ENCODE measurements around the gene SLC35F3.

The SLC35F3 gene

DNA sequence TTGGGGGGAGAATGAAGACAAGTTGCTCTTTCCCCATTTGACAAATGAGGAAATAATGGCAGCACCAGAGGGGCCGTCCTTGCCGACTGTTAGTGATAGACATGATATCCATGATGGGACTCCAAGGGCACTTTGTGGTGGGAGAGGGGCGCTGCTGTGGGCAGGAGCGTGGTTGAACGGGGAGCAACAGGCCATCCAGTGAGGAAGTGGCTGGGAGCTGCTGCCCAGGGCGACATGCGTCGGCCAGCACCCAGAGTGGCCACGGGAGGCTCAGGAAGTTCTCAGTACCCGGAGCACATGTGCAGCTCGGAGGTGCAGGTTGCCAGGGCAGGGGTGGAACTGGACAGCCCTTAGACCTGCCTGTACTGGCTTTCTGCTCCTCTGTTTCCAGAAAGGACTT lies 71.0 kb downstream of the SLC35F3 start:
- no peak for DNase-seq

DNA sequence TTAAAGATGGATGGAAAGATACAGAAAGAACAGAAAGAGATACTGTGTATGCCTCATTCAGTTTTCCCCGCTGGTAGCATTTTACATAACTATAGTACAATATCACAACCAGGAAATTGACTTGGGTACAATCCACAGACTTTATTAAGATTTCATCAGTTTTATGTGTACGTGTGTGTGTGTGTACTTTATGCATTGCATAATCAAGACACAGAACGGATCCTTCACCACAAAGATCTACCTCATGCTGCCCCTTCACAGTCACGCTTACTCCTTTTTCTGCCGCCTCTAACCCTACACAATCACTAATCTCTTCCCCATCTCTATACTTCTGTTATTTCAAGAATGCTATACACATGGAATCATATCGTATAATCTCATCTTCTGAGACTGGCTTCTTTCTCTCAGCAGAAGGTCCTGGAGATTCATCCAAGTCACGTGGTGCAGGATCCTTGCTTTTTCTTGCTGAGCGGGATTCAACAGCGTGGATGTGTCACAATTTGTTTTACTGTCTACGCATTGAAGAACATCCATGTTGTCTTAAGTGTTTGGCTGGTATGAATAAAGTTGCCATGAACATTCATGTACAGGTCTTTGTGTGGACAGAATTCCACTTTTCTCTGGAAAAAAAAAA lies 76.7 kb downstream of the SLC35F3 start:
- no peak for DNase-seq

DNA sequence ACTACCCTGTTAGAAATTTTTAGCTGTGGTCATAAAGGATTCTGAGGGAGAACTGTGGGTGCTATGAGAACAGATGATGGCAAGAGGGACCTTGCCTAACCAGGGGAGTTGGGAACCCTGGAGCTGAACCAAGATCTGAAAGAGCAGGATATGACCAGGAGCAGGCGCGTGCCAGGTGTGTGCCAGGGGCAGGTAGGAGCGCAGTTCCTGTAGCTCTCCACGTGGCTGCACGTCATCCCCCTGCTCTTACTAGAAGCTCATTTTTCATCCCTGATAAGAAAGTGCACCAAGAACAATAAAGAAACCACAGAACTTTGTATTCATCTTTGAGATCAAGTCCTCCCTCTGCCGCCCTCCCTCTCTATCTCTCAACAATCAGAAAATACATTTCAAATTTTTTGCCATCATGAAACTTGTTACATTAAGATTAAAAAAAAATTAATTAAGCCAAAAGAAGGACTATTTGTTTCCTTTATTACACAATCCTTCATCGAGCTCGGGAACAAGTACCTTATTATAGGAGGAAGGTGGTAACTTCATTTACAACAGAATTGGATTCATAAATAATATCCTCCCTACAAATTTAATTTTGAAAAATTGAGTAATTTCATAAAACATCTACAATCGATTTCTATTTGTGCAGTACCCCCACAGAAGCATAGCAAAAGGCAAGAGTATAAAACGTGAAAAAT lies 78.5 kb downstream of the SLC35F3 start:
- DNase-seq, result no peak

DNA sequence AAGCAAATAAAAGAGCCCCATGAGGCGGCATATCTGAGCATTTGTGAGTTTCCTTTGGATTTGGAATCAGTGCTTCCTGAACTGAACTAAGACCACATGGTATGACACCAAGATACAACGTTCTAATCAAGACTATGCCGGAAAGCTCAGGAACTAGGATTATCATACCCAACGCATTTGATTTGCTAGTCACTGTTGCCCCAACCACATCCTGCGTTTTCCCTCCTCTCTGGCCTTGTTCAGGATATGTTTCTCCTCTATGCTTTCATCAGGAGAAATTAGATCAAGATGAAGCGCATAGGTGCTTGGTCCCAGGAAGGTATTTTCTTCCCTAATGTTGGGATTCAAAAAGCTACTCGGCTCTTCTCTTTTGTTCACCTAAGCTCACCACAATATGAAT lies 79.3 kb downstream of the SLC35F3 start:
- DNase-seq, result no peak

DNA sequence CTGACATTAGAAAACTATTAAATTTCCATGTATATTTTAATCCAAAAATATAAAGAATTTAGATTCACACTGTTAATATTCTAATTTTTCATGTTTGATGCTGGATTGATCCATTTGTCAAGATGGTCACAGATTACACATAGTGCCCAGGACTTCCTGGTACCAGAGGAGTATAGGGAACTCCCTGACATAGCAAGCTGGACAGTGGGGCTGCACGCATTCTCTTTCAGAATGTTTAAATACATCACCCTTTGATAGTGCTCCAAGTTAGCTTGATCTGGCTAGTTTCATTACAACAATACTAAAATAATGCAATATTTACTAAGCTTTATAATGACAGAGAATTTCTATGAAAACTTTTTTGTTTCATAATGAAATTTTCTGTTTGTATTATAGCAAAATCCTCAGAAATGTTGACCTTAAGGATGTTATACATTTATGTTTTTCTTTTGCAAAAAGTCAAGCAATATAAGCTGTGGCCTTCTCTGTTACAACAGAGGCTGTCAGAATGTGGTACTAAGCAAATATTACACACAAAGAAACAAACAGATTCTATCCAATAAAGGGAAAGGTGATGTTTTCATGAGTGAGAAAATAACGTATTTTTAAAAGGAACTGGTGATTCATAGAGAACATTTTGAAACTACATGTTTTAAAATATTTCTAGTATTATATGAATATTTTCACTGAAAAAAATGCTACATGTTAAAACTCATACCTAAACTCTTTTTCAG lies 84.7 kb downstream of the SLC35F3 start:
- DNase-seq, result no peak

DNA sequence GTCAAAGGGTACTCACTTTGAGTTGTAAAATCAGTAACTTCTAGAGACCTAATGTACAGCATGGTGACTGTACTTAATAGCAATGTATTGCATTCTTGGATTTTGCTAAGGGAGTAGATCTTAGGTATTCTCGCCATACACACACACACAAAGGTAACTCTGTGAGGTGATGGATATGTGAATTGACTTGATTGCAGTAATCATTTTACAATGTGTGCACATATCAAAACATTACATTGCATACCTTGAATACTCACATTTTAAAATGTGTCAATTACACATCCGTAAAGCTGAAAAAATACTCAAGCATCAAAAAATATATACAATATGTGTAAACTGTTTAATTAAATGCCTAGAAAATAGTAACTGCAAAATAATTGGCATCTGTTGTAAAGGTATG lies 86.0 kb downstream of the SLC35F3 start:
- no peak for DNase-seq

DNA sequence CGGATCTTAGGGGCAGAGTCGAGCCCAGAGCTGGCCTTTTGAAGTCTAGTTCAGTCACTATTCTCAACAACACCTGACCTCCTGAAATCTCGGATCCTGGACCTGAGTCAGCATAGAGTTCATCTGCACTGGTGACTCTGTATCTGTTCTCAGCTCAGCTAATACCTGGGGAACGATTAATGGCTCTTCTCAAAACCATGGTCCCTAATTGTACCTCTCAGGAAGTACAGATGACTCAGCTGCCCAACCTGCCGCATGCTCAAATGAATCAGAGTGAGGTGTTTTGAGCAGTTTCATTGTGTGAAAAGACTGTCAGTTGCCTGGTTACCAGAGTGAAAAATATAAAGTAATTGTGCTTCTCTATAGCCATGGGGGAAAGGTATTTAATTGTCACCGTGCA lies 89.2 kb downstream of the SLC35F3 start:
- no peak for DNase-seq

DNA sequence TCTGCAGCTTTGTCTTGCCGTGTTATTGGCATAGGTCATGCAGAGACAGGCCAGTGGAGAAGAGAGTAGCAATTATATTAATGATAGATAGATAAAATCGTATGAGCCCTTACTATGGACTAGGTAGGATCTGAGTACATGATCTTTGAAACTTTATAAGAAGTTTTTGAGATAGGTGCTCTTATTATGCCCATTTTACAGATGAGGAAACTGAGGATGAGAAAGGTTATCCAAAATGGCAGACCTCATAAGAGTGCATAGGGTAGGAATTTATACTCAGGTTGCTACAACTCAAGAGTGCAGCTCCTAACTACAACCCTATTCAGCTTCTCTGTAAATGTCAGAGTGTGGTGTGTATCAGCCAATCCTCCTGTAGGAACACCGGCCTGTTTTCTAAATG lies 89.6 kb downstream of the SLC35F3 start:
- no peak for DNase-seq

DNA sequence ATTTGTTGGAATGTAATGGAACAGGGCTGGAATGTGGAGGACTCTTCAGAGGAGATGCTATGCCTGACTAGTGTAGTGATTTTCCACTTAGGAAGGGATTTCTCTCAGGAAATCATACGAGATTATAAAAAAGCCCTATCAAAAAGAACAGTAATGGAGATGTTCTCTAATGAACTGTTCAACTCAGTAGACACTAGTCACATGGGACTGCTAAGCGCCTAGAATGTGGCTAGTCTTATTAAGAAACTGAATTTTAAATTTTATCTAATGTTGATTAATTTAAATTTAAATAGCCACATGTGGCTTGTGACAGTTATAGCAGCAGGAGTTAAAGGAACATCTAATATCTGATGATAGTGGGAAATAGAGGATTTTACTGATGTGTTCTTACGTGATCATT lies 94.0 kb downstream of the SLC35F3 start:
- DNase-seq, result no peak

DNA sequence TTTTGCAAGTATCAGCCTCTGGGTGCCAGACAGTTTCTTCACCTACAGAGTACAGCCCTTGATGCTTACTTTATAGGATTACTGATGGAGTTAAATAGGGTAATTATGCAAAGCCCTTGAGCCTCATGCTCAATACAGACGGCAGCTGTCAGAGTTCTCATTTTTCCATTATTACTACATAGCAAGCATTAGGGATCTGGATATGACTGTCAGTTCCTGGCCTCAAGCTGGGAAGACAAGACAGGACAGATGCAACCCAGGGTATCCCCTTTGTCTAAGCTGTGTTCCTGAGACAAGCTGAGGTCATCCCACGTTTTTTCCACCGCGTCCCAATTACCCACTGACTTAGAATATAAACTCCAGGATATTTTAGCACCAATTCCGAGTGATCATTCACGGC lies 94.4 kb downstream of the SLC35F3 start:
- DNase-seq, result no peak

DNA sequence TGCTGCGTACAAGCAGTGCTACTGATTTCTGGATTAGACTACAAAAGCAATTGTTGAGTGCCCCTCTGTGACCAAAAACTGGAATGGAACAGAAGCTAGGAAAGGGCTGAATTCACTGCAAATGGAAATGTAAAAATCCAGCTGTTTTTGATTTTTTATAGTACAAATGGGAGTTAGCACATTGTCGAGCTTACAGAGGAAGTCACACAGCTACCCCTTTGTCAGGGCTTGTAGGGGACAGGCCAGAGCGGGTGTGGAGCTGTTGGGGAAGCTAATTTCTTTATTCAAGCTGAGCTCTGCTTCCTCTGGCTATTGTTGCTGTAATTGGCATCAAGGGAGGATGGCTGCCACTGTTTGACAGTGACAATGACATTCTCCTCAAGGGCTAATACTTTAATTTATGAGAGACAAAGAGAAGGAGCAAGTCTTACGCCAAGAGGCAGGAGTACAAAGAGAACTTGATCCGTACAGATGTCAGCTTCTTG lies 96.1 kb downstream of the SLC35F3 start:
- no peak for DNase-seq

DNA sequence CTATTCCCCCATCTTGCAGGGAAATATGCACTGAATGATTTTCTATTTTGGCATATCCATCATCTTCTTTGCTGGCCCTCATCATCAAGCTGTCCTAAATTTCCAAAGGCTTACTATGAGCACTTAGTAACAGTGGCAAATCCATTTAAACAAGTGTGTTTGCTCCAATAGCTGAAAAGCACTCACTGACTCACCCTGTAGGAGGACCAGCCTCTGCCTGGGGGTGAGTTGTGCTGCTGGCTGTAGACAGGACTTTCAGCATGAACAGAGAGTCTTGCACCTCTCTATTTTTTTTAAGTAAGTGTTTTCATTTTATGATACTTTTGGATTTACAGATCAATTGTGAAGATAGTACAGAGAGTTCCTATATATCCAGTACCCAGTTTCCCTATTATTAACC lies 97.3 kb downstream of the SLC35F3 start:
- DNase-seq, result no peak

DNA sequence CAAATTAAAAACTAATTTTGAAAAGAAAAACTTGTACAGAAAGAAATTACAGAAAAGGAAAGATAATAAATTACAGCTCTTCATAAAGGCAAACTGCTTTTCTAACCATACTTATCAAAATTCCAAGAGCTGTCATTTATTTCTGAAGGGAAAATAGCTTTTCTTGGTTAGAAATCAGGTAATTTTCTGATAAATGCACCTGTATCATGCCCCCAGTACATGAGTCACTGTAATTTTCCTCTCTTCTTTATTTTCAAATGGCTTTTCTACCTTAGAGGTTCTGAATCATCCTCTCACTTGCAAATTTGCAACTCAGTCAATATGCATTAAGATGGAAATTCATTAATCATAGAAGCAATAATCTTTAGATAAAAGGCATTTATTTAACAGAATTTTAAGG lies 100.1 kb downstream of the SLC35F3 start:
- no peak for DNase-seq

DNA sequence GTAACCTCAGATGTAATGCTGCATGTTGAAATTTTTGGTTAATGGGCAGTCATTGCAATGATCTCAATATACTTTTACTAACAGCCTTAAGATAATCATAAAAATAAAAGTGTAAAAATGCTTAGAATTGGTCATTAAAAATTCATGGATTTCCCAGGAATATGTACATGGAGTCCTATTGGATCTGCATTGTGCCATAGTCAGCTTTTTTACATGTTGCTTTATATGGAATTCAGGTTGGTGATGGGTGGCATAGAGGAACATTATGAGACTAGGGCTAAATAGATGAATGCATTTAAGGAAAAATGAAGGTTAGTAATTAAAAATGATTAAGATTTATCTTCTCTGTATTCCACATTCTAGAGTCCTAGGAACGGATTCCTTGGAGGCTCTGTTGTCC lies 103.2 kb downstream of the SLC35F3 start:
- no peak for DNase-seq

DNA sequence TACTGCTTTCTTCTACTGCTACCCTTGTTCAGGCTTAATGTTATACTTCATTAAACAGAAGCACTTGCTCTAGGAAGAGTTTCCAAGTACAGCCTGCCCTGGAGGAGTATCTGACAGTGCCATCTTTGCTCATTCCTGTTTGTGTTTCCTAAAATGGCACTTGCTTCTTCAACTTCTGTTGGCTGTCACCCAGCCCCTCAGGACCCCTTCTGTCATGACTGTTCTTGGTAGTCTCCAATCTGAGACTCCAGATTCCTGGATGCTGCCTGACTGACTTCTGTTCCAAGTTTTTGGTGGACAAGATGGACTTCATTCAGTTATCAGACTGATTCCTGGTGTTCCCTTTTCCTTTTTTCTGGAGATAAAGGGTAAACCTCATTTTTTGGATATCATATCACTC lies 104.1 kb downstream of the SLC35F3 start:
- no peak for DNase-seq

DNA sequence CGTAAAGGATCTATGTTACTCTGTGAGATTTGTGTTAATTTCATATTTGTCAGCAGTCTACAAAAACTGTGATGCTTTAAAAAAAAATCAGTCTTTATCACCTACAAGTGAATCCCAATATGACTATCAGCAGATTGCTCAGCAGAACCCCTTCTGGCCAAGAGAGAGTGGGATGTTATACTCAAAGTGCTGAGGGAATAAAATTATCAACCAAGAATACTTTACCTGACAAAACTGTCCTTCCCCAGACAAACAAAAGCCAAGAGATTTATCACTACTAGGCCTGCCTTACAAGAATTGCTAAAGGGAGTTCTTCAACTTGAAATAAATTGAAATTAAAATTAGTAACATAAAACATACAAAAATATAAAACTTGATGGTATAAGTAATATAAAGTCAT lies 105.2 kb downstream of the SLC35F3 start:
- no peak for DNase-seq

DNA sequence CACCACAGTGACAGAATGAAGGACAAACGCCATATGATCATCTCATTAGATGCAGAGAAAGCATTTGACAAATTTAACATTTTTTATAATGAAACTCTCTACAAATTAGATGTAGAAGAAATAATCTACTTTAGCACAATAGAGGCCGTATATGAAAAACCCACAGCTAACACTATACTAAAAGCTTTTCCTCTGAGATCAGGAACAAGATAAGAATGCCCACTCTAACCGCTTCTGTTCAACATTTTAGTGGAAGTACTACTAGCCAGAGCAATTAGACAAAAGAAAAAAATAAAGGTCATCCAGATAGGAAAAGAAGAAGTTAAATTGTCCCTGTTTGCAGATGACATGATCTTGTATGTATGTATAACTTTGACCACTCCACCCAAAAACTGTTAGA lies 109.7 kb downstream of the SLC35F3 start:
- DNase-seq, result no peak

DNA sequence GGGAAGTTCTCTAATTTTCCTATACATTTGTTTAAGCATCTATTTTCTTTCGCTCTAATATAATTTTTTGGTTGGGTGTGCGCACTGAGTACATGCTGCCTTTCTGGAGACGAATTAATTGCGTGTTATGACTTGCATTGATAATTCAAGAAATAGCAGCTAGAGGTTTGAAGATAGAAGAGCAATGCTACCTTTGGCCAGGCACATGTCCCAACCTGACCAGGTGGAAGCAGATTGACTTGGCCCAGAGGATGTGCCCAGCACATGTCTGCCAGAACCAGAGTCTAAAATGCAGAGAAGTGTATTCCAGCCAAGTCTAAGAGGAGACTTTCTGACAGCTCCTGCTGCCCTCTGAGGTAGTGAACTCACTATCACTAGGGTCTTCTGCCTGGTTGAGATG lies 114.3 kb downstream of the SLC35F3 start:
- DNase-seq, result no peak

DNA sequence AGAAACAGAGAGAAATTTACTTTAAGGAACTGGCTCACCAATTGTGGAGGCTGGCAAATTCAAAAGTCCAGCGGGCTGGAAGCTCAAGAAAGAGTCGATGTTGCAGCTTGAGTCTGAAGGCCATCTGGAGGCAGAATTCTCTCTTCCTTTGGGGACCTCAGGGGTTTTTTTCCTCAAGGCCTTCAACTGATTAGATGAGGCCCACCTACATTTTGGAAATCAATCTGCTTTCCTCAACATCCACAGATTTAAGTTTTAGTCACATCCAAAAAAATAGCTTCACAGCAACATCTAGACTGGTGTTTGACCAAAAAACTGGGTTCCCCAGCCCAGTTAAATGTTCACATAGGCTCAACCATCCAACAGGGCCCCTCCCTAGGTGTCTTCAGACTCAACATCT lies 114.9 kb downstream of the SLC35F3 start:
- no peak for DNase-seq

DNA sequence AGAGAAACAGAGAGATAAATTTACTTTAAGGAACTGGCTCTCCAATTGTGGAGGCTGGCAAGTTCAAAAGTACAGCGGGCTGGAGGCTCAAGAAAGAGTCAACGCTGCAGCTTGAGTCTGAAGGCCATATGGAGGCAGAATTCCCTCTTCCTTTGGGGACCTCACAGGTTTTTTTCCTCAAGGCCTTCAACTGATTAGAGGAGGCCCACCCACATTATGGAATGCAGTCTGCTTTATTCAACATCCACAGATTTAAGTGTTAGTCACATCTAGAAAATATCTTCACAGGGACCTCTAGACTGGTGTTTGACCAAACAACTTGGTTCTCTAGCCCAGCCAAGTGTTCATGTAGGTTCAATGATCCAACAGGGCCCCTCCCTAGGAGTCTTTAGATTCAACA lies 117.8 kb downstream of the SLC35F3 start:
- DNase-seq, result no peak

DNA sequence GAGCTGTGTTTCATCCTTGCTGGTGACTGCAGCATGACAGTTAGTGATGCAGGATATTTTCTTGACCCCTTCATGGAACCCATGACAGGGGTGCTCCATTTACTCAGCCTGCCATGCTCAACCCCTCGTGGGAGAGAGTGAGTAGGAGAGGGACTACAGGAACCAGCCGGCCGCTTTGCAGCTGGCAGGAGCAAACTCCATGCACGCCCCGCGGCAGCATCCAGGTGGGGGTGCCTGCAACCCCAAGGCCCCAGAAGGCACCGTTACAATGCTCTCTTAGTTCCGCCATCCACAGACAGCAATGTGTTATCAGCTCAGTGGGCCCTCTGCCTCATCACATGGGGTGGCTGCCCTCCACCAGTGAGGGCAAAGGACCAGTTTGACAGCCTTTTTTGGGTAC lies 135.1 kb downstream of the SLC35F3 start:
- DNase-seq, result no peak

DNA sequence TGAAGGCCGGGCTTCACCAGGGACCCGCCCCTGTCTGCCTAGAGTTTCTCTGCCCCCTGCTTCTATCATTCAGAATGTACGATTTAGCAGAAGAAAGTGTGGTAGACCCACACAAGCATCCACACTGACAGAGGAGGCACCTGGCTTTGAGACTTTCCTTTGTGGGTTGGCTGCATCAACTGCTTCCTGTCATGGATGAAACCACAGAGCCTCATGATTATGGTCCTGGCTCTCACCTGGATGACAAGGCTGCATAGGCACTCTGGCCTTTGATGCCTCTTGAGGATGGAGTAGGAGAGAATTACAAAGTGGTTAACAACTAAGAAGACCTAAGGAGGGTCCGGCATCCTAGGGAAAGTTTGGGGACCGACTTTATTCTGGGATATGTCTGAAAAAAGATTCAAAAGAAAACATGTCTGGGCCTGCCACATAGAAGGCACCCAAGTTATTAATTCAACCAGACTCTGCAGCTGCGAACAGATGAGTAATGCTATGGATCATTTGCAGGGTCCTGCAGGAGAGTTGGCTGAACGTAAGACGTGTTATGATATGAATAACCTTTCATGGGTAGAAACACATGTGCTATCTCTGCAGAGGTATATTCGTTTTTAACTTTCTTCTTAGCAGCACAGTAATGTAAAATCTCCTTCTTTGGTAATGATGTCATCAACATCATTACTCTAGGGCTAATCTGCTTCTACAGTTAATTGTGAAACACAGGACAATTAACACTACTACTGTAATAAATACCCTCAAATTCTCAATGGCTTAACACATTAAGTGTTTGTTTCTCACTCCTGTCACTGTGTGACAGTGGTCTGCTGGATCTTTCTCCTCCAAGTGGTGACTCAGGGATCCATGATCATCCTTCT lies 136.2 kb downstream of the SLC35F3 start:
- DNase-seq, result no peak

DNA sequence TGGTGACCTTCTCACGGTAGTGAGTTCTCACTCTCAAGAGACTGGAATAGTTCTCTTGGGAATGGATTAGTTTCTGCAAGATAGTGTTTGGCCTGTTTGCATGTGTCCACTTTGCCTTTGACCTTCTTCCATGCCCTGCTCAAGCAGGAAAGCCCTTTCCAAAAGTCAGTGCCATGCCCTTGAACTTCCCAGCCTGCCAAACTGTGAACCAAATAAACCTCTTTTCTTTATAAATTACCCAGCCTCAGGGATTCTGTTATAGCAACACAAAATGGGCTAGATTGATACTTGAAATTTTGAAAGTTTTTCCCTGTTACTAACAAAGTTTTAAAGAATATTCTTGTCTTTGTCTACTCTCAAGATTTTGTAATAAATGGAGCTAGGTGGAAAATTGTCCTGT lies 139.6 kb downstream of the SLC35F3 start:
- DNase-seq, result no peak
